HPDE6-E6E7 (cell line): ENCODE results near the gene MAGOH.

Source experiments
- DNase-seq: peaks from one replicate; pipeline ENCODE4 v3.0.0; 2011; ENCODE audit warnings: missing footprints; ENCODE audit errors: extremely low spot score

The MAGOH gene

GRCh38 chr1:53270873-53271272 is 32.6 kb upstream of the MAGOH start:
- DNase-seq: no peak

- no peak for DNase-seq
These were observed 31.8 kb upstream of the MAGOH start for GRCh38 chr1:53270107-53270506.

GRCh38 chr1:53267761-53268160 is 29.4 kb upstream of the MAGOH start:
- no peak for DNase-seq

DNA sequence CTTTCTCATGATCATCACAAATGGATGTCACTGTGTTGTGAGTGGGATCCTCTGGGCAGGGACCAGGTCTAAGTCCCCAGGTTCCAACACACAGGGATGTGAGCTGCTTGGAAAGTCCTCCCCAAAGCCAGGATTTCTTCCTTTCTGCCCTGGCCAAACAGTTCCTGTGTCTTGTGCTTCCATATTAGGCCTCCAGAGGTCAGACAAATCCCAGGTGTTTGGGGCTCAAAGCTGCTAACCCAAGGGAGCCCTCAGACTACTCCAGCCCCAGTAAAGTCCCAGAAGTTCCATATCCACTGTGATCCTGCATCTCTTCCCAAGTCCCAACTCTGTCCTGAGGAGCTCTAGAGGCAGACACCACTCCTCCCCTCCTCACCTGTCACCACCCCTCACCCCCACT is 27.7 kb upstream of the MAGOH start:
- DNase-seq: peak; percentile 49

GRCh38 chr1:53265581-53265980 is 27.3 kb upstream of the MAGOH start:
- no peak for DNase-seq

DNA sequence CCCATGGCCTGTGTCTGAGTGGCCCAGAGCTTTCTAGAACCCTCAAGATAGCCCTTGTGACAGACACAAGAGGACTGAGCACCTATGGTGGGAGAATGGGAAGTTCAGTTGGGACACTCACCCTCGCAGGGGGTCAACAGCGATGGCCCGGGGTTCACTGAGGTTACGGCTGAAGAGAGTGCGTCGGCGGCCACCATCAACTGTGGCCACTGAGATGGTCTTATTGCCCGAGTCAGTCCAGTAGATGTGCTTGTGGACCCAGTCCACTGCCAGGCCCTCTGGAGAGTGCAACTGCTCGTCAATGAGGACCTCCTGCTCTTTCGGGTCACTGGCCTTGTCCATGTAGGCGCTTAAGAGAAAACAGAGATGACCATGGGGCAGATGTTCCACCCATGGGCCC is 25.7 kb upstream of the MAGOH start:
- no peak for DNase-seq

GRCh38 chr1:53262000-53262399 is 23.7 kb upstream of the MAGOH start:
- no peak for DNase-seq

DNA sequence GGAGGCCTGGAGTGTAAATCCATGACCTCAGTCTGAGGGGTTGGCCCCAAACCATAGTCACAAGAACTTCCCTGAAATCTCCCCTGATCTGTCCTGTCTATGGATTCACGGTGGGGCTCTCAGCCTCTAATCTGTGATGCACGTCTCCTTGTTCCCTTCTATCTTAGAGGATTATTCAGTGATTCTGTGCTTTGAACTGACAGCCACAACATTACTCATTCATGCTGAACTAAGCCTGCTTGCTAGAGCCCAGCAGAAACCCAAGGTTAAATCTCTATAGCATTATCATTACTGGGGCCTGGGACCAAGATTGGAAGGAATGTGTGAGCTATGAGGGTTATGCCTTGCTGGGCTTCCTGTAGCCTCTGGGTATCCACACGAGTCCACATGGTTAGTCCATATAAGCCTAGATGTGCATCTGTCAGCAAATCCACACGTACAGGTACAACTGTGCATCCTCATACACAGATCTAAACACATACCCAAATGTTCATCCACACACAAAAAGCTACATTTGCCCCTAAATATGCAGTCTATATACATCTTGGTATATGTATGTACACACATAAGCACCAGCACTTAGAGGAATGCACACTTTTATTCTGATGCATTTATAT is 22.4 kb upstream of the MAGOH start:
- DNase-seq: no peak

DNA sequence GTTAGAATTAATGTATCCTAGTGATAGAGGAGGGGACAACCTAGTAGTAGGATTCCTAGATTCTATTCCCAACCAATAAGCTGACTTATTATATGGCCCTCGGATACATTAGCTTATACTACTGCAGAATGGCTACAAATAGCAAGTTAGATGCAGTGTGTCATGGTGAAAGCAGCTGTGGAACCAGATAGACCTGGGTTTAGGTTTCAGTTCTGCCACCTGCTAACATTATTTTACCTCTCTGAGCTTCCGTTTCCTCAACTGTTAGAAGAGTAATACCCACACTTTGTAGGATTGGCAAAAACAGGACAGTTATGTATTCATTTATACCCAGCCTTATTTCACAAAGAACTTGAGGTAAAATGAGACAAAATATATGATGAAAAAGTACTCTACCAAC is 21.6 kb upstream of the MAGOH start:
- DNase-seq: no peak

DNA sequence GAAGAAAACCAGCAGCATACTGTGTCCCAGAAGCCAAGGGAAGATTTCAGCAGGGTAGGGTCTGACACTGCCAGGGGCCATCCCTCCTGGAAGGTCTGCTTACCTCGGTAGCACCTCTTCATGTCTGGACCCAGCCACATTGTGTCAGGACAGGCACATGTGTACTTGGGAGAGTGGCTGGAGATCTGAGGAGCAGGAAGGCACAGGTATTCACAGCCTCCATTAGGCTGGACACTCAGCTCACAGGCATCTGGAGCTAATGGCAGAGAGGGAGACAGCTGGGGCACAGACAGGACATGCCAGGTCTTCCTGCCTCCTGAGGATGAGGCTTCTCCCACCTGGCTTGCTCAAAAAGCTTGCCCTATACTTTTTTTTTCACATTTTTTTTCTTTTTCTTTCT is 19.9 kb upstream of the MAGOH start:
- DNase-seq: no peak

GRCh38 chr1:53257454-53258081 is 19.2 kb upstream of the MAGOH start:
- no peak for DNase-seq

GRCh38 chr1:53256511-53257453 is 18.5 kb upstream of the MAGOH start:
- DNase-seq: no peak

DNA sequence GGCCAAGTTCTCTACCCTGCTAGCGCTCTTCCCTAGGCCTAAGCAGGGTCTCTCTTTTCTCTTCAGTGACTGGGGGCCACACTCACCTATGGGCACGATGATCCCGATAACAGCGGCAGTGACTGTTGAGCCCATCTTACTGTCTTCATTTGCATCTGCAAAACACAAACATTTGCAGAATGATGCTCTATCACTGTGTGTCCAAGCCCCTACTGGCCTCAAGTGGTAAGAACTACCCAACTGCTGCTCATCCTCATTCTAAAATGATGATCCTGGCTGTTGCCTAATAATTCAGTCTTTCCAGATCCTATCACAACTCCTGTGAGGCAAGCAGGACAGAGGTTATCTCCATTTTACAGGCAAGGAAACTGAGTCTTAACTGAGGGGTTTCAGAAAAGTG is 16.7 kb upstream of the MAGOH start:
- DNase-seq: no peak

GRCh38 chr1:53254011-53254640 is 15.8 kb upstream of the MAGOH start:
- no peak for DNase-seq

GRCh38 chr1:53250325-53250724 is 12.0 kb upstream of the MAGOH start:
- no peak for DNase-seq

GRCh38 chr1:53249706-53250105 is 11.4 kb upstream of the MAGOH start:
- DNase-seq: no peak

- no peak for DNase-seq
These were observed 8.2 kb upstream of the MAGOH start for GRCh38 chr1:53246261-53247134.

DNA sequence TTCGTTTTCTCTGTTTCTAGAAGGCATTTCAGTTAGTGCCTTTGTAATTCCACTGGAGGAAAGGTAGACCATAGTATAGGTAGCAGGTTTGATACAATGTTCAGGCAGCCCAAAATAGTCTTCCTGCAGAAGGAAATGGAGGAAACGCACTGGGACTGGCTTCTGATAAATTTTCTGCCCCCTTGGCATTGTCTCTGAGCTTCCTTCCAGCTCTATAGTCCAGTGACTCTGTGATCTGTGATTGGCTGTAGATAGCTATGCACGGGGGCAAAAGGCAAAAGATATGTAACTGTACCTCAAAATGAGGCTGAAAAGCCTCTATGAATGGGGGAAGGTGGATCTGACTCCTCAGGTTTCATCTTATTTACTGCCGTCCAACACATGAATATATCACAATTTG is 5.8 kb upstream of the MAGOH start:
- DNase-seq: no peak

GRCh38 chr1:53242381-53242780 is 4.1 kb upstream of the MAGOH start:
- DNase-seq: no peak

DNA sequence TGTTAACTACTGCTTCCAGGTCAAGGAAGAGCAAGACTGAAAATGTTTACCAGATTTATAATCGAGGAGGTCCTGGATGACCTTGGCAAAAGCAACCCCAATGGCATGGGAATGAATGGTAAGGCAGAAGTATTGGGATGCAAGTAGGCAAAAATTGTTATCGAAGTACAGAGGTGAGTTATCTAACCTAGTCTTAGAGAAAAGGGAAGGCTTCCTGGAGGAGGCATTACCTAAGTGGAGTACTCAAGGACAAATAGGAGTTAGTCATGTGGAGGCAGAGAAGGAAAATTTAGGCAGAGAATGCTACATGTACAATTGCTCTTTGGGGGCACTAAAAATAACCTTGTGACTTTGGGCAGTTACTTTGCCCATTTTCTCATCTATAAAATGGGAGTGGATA is 3.5 kb upstream of the MAGOH start:
- no peak for DNase-seq

- DNase-seq: no peak
These were observed 680 bp downstream of the MAGOH start for GRCh38 chr1:53237638-53238037.

- no peak for DNase-seq
These were observed 17.4 kb downstream of the MAGOH start for GRCh38 chr1:53220962-53221286.
